ENCODE results near the gene NANOG.
"Not testable (repeated sequence)": the region's sequence is repeated elsewhere in the genome, so short reads cannot be mapped to it uniquely, and the experiment has no call there.

DNA sequence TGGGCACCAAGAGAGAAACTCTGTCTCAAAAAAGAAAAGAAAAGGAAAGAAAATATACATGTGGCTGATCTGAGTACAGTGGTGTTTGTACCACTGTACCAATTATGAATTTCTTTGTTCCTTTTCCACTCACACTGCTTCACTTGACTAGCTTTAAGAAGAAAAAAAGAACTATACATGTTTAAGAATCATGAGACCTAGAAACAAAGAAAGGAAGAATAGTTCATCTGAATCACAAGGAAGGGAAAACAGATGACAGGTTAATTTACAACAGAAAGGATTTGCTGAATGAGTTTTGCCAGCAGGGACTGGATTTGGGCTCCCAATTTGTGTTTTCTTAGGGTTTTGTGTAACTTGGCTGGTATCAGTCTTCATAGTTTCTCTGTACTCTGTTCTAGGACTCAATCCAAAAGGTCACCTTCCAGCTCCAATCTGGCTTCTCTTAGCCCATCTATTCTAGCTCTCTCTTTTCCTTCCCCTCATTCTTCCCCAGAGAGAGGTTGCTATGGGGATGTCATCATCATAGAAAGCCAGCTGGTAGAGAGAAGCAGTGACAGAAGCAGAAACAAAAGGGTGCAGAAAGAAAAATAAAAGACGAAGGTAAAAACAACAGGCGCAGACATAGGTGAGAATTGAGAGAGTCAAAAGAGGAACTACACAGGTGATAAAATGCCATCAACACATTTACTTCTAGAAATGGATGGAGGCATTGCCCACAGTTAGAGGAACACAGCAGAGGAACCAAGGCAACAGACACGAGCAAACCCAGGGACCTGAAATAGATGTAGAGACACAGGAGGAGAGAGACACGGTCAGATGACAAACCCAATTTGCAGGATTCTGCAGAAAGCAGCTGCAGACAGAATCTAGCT, 58.3 kb downstream of the NANOG start:
- TF ChIP-seq CTCF (IDR thresholded peaks at IDR 0.05; ENCODE audit: extremely low read depth in 1 of 2, insufficient read depth in 1 of 2, low read depth in 1 of 2, low read length in 2 of 2); EZH2 (IDR thresholded peaks at IDR 0.05; ENCODE audit: borderline replicate concordance, low read depth, low read length, severe bottlenecking); POLR2AphosphoS5 (IDR thresholded peaks at IDR 0.05; ENCODE audit: insufficient read depth, low read depth, low read length); POLR2A (IDR thresholded peaks at IDR 0.05; ENCODE audit: low read depth, low read length); MAX (IDR thresholded peaks at IDR 0.05; ENCODE audit: insufficient read depth, insufficient read length); MYC (IDR thresholded peaks at IDR 0.05; ENCODE audit: low read depth, low read length); GATA2 (IDR thresholded peaks at IDR 0.05; ENCODE audit: insufficient read depth, insufficient read length, low read depth, low read length); FOS (IDR thresholded peaks at IDR 0.05; ENCODE audit: borderline replicate concordance, insufficient read depth, low read length); JUN (IDR thresholded peaks at IDR 0.05; ENCODE audit: borderline replicate concordance, insufficient read depth, insufficient read length, low read depth): not testable (repeated sequence)
